HG03060 (cell line): ENCODE data around the gene KANK4.
"Not testable (repeated sequence)": the region's sequence is repeated elsewhere in the genome, so short reads cannot be mapped to it uniquely, and the experiment has no call there.

Source experiments
- ATAC-seq: cut with Tn5 transposase; IDR thresholded peaks from one replicate; pipeline ENCODE4 v1.9.1; 2021; ENCODE audit warnings: low read depth, moderate number of reproducible peaks; ENCODE audit not compliant: unreplicated experiment

KANK4 gene

GRCh38 chr1:62276791-62277190, 42.4 kb downstream of the KANK4 start:
- ATAC-seq = no peak

GRCh38 chr1:62274496-62275485, 44.4 kb downstream of the KANK4 start:
- no peak for ATAC-seq

GRCh38 chr1:62273953-62274352, 45.3 kb downstream of the KANK4 start:
- no peak for ATAC-seq

DNA sequence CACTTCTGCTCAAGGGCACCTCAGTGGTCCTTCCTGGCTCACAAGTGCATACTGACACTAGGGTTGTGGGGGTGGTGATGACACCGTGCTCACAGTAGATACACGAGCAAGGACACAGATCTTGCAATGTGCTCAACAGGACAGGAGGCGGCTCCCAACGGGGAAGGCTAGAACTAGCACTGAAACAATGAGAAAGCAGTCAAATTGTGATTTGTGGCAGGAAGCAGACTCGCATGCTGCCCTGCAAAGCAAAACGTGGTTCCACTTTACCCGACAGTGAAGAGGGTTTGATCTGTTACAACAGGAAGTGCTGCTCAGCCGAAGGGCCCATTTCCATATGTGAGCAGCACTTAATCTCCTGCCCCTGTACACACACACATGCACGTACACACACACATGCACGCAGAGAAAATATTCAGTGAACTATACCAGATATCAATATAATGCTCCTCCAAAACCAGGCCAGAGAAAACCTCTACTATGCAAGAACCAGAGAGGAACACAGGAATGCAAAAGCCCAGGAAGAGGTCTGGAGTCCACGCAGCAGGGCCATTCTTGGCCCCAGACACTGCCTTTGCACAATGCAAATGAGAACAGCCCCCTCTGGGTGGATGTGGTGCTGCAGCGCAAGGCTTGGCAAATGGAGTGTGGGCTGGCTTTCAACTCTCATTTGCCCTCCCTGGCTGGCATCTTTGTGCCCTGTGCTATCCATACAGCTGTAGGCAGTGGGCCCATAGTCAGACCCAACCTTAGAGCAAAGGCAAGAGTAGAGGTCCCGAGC, 47.1 kb downstream of the KANK4 start:
- ATAC-seq = peak; percentile 91

- ATAC-seq = no peak
These were observed 48.1 kb downstream of the KANK4 start for GRCh38 chr1:62271134-62271533.

DNA sequence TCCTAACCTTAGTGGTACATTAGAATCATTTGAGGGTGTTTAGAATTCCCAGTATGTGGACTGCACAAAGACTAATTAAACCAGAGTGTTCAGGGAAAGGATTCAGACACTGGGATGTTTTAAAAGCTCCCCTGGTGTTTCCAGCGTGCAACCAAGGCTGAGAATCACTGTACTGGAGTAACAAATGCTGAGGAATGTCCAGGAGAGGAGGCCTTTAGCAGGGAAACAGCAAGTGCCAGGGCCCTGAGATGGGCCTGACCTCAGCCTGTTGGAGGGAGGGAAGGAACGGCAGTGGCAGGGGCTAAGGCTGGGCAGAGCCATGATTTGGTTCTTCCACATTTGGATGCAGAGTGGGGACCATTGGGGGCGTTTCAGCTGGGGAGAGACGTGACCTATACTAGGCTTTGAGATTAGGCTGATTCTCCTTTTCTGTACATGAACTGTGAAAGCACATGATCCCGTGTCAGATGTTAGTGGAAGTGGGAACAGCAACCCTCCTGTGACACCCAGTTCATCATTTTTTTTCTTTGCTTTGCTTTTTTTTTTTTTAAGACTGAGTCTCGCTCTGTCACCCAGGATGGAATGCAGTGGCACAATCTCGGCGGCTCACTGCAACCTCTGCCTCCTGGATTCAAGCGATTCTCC, 49.3 kb downstream of the KANK4 start:
- no peak for ATAC-seq

GRCh38 chr1:62269439-62269838, 49.8 kb downstream of the KANK4 start:
- no peak for ATAC-seq

GRCh38 chr1:62268315-62268714, 50.9 kb downstream of the KANK4 start:
- ATAC-seq = no peak

DNA sequence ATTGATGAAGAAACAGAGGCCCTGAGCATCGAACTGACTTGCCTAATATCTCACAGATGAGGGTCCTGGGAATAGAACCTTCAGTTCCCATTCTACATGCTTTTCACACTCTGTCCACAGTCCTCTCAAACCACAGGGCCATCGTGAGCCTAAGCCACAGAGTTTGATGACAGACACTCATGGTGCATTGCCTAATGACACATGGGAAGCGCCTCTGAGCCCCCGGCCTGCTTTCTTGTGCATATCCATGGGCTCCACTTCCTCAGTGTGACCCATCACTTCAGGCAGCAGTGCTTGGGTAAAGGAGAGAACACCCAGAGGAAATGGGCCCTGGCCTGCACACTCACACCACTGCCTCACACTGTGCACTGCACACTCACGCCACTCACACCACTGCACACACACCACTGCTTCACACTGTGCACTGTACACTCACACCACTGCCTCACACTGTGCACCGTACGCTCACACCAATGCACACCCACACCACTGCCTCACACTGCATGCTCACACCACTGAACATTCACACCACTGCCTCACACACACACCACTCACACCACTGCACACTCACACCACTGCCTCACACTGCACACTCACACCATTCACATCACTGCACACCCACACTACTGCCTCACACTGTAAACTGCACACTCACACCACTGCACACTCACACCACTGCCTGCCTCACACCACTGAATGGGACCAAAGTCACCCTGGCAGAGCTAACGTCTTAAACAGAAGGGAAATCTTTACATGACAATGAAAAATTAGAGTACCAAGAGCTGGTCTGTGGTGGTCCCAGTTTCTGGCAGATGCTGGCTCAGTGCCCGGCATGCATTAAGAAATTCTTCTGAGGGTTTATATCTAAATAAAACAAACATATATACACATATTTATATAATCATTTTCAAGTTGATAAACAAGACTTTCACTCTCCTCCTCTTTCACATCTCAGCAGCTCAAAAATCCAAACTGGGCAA, 53.0 kb downstream of the KANK4 start:
- ATAC-seq = no peak

DNA sequence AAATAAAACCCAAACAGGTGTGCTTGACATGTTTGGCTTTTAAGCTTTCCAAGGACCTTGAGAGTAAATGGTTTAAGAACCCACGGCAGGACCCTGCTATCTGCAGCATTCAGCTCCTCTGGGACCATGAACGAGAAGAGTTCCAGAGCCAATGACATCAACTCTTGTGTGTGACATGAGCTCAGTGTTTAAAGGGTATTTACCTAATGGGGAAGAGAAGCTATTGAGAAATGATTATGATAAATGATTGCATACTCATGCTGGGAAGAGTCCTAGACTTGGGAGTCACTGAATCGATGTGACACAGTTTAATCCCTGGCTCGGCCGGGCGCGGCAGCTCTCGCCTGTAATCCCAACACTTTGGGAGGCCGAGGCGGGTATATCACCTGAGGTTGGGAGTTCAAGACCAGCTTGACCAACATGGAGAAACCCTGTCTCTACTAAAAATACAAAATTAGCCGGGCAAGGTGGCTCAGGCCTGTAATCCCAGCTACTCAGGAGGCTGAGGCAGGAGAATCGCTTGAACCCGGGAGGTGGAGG, 55.4 kb downstream of the KANK4 start:
- ATAC-seq = no peak

GRCh38 chr1:62263006-62263813, 56.0 kb downstream of the KANK4 start:
- ATAC-seq = no peak

DNA sequence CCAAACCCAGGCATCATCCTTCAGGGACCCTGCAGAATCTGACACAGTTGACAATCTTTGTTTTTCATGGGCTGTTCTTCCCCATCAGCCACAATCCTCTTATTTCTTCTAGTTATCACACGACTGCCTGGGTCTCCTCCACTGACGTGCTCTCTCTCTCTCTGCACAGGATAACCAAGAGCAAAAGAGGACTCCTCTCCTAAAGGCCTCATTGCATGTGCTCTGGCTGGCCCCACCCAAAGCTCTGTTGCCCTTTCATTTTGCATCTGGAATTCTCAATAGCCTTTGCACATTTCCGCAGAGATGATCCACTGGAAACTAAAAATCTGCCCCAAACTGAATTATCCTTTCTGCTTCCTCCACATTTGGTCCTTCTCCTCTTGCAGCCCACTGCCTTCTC, 58.5 kb downstream of the KANK4 start:
- no peak for ATAC-seq

GRCh38 chr1:62259551-62259950, 59.7 kb downstream of the KANK4 start:
- ATAC-seq = no peak

- no peak for ATAC-seq
These were observed 69.0 kb downstream of the KANK4 start for GRCh38 chr1:62250126-62250726.

DNA sequence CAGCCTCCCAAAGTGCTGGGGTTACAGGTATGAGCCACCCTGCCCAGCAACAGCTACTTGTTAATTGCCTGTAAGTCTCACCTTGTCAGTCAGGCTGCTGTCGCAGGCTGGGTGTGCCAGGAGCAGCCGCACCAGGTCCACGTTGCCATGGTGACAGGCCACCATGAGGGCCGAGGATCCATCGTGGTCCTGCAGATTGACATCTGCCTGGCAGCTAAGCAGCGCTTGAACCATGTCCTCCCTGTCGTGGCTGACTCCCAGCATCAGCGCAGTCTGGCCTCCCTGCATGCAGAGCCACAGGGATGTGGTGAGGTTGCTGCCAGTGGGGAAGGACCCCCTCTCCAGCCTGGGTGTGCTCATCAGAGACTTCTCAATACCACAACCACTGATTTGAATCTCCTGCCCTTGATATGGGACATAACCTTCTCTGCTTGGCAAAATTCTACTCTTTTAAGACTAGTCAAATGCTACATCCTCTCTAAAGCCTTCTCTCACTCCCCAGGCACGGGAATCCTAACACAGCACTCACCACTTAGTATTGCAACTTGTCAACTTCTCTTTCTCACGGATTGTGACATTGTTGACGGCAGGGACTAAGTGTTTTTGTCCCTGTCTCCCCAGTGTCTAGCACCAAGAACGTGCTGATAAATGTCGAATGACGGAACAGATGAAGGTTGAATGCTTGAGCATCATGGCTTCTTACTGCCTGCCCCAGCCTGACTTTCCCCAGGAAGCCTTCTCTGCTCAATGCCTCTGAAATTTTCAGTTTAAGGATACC, 71.7 kb downstream of the KANK4 start:
- no peak for ATAC-seq

DNA sequence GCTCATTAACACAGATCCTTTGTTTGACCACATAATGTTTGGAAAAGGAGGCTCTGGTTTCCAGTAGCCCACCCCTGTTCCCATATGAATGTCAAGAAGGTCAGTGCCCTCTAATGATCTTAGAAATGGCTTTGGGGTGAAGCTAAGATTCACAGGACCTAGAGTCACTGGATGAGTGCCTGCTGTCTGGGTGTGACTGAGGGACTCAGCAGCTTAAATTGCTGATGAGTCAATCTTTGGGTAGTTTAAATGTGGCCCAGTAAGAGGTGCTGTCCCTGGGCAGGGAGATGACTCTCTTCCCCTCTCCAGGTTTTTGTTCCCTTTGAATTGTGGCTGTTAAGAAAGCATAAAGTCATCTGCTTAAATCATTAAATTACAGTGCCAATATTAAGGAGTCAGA, 74.0 kb downstream of the KANK4 start:
- ATAC-seq = no peak

DNA sequence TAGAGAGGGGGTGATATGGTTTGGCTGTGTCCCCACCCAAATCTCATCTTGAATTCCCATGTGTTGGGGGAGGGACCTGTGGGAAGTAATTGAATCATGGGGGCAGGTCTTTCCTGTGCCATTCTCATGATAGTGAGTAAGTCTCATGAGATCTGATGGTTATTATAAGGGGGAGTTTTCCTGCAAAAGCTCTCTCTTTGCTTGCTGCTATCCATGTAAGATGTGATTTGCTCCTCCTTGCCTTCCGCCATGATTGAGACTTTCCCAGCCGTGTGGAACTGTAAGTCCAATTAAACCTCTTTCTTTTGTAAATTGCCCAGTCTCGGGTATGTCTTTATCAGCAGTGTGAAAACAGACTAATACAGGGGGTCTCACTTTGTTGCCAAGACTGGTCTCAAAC, 74.9 kb downstream of the KANK4 start:
- not testable (repeated sequence) for ATAC-seq
